Hepatocyte (in vitro differentiated cells): ENCODE measurements around the gene VMP1.

Source experiments
- CTCF ChIP-seq: fragments of 200-600 bp; sonication (generic); IDR thresholded peaks from 2 replicates; pipeline ENCODE4 v1.5.1; 2016; ENCODE audit warnings: antibody characterized with exemption, mild to moderate bottlenecking; ENCODE audit not compliant: poor library complexity
- EZH2phosphoT487 ChIP-seq: fragments of 200-600 bp; sonication (generic); IDR thresholded peaks from one replicate; pipeline ENCODE4 v1.6.1; 2018; ENCODE audit warnings: antibody characterized with exemption, mild to moderate bottlenecking, low read depth, moderate library complexity; ENCODE audit not compliant: unreplicated experiment, severe bottlenecking

GRCh38 chr17:59884861-59885260, 177.4 kb downstream of the VMP1 start:
- TF ChIP-seq CTCF (no peak), EZH2phosphoT487 (no peak)
